ENCODE data around the gene AP1M2. TPM values are rescaled to one million over a fixed set of nuclear protein-coding genes. Genes with fewer than 3 reads are reported as not detected.
A peak's percentile ranks its signal among the peaks of the same experiment; 100 is the strongest.

Gene AP1M2
- total RNA-seq (2014; rRNA removed; shearing (Covaris generic)): 2.7 and 12.2 TPM in 2 replicates

DNA sequence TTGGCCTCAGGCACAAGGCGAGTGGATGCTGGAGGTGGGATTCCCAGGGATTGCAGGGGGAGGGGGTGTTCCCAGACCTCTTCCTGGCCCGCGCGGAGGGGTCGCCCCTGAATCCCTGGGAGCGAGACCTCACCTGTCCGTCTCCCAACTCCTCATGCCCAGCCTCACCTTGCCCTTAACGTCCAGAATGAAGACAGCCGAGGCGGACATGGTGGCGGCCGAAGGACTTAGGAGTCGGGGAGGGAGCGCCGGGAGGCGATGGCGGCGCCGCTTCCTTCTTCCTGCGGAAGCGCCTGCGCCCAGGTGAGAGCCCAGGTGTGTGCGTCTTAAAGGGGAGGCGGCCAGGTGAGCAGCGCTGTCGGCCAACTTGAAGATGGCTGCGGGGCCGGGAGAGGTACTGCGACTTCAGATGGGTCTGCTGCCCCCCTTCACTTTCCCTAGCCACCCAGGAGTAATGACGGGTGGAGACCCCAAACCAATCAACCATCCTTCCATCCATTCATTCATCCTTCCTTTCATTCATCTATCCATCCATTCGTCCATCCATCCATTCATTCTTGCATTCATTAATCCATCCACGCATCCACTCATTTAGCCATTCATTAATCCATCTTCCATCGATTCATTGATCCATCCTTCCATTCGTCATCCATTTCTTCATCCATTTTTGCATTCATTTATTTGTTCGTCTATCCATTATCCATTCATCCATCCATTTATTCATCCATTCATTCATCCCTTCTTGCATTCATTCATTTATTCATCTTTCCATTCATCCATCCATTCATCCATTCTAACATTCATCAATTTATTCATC lies at the start of gene AP1M2:
Gene AP1M2 (minus strand): TSS at position 291 of the 817 bp plus-strand sequence. CDS start 81 bp downstream, at position 210.
- no peak for DNase-seq (ENCODE audit: low read depth)

GRCh38 chr19:10636304-10636972 lies 49.3 kb upstream of the AP1M2 start:
- no peak for DNase-seq (ENCODE audit: low read depth)

DNA sequence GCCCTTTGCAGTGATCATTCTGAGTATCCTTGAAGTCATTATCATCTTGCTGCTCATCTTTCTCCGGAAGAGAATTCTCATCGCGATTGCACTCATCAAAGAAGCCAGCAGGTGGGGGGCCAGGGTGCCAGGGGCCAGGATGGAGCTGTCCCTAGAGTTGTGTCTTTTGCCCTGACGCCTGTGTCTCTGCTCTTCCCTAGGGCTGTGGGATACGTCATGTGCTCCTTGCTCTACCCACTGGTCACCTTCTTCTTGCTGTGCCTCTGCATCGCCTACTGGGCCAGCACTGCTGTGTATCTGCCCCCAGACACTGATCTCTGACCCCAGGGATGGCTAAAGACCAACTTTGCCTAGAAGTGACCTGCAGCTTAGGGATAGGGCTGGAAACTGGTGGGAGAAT lies 47.9 kb upstream of the AP1M2 start:
- DNase-seq (ENCODE audit: low read depth): no peak

GRCh38 chr19:10634430-10634829 lies 47.3 kb upstream of the AP1M2 start:
- DNase-seq (ENCODE audit: low read depth): no peak

DNA sequence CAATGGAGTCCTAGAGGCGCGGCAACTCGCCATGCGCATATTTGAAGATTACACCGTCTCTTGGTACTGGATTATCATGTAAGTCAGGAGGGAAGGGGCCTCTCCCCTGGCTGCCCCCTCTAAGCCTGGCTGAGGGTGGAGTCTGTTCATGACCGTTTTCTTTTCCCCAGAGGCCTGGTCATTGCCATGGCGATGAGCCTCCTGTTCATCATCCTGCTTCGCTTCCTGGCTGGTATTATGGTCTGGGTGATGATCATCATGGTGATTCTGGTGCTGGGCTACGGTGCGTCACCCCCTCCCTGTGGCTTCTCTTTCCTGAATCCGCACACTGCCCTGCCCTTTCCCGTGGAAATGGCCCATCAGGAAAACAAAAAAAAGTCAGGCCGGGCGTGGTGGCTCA lies 44.8 kb upstream of the AP1M2 start:
- no peak for DNase-seq (ENCODE audit: low read depth)

- DNase-seq (ENCODE audit: low read depth): no peak
These were observed 38.6 kb upstream of the AP1M2 start for GRCh38 chr19:10625762-10626138.

DNA sequence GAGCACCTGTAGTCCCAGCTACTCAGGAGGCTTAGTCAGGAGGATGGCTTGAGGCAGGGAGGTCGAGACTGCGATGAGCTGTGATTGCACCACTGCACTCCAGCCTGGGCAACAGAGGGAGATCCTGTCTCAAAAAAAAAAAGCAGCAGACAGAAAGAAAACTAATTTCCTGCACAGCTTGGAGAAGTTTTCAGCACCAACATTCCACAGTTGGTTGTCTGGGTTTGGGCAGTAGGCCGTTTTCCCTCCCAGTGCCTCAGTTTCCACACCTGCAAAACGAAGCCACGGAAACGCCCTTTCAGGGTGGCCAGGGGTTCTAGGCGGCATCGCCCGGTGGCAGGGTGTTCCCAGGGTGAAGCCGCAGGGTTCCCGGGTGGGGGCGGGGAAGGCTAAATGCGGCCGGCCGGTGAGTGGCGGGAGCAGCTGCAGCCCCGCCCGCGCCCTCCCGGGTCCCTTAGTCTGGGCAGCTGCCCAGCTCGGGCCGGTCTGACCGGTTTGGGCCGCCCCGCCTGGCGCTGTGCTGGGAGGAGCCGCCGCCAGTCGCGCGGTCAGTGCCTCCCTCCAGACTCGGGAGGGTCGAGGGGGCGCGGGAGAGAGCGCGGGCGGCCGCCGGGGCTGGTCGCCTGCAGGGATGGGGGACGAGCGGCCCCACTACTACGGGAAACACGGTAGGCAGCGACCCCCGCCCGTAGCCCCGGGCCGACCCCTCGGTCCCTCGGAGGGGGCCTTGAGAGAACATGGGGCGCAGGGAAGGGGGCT lies 38.1 kb upstream of the AP1M2 start, which contains the start of gene SLC44A2:
Gene SLC44A2 (plus strand): TSS at position 551 of the 759 bp plus-strand sequence. CDS start 81 bp downstream, at position 632.
- DNase-seq (ENCODE audit: low read depth): peak; percentile 55

DNA sequence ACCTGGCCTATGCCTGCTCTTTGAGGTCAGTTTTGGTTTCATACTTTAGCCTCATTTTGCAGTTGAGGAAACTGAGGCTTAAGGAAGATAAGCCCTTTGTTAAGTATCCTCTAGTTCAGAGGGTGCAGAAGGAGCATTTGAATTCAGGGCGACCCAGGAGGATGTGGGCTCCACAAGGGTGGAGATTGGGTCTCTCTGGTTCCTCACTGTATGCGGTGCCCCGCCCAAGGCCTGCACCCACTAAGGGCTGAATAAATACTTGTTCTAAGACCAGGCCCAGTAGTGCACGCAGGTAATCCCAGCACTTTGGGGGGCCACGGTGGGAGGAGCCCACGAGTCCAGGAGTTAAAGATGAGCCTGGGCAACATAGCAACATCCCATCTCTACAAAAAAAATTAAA lies 37.5 kb upstream of the AP1M2 start:
- DNase-seq (ENCODE audit: low read depth): no peak

DNA sequence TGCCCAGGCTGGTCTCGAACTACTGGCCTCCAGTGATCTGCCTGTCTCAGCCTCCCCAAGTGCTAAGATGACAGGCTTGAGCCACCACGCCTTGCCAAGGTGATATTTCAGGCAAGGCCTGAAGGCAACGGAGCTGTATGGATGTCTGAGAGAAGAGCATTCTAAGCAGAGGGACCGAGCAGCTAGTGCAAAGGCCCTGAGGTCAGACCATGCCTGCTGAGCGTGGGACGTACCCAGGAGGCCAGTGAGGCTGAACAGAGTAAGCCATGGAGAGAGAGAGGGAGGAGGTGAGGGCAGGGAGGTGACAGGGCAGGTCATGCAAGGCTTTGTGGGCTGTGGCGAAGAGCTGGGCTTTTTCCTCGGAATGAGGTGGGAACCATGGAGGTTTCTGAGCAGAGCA lies 34.9 kb upstream of the AP1M2 start:
- no peak for DNase-seq (ENCODE audit: low read depth)

GRCh38 chr19:10620786-10621185 lies 33.7 kb upstream of the AP1M2 start:
- DNase-seq (ENCODE audit: low read depth): no peak

- DNase-seq (ENCODE audit: low read depth): no peak
These were observed 31.7 kb upstream of the AP1M2 start for GRCh38 chr19:10618846-10619245.

DNA sequence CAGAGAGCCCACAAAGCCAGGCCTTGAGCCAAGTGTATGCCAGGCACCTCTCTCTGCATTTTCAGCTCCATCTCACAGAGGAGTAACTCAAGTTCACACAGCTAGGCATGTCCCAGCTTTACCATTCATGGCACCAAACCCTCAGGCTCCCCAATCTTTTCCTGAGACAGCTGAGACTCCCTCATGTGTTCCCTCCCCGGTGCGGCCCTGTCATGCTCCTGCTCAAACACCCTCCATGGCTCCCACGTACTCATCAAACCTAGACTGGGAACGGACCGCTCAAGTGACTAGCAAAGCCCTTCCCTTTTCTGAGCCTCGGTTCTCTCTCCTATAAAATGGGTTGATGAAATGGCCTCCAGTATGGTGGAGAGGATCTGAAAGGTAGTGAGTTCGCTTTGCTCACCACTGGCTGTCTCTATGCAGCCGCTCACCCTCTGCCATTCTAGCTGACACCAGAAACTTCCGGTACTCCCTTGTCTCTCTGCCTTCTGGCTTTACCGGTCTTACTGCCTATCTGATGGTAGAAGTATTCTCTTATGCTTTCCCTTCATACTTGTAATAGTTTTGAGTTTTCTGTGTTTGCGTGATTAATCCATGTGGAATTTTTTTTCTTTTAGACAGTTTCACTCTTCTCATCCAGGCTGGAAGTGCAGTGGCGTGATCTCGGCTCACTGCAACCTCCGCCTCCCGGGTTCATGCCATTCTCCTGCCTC lies 30.5 kb upstream of the AP1M2 start:
- no peak for DNase-seq (ENCODE audit: low read depth)

DNA sequence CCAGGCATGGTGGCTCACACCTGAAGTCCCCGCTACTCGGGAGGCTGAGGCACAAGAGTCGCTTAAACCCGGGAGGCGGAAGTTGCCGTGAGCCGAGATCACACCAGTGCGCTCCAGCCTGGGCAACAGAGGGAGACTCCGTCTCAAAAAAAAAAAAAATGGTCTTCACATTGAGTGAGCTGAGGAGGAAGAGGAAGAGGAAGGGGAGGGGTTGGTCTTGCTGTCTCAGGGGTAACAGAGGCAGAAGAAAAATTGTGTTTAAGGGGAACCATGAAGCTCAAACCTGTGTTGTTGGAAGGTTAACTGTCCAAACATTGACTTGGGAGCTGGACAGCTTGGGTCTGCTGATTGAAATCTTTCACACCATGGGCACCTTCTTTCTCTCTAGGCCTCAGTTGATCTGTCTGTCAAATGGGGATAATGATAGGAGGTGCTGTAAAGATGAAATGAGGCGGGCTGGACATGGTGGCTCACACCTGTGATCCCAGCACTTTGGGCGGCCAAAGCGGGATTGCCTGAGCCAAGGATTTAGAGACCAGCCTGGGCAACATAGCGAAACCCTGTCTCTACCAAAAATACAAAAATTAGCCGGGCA lies 28.4 kb upstream of the AP1M2 start:
- DNase-seq (ENCODE audit: low read depth): no peak

DNA sequence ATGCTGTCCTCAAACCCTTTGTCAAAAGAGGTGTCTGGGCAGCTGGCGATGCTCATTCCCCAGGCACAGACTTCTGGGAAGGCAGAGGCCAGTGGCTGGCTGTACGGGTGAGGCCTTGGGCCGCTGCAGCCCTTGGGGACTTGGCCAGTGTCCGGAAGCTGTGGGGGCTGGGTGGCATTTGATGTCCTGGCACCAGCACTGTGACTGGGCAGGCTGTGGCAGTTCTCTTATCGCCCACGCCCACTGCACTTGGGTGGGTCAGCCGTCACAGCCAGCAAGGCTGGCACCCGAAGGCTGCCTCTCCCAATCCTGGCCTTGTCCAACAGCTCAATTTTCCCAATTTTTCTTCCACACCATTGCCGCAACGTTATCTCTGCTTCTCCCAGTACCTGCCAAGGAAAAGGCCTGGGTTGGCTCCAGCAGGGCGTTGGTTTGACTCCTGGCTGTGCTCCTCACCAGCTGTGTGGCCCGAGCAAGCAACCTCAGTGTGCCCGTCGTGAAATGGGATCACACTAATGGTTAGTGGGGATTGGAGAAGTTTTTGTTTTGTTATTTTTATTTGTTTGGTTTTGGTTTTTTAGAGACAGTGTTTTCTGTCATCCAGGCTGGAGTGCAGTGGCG lies 25.5 kb upstream of the AP1M2 start:
- DNase-seq (ENCODE audit: low read depth): no peak

DNA sequence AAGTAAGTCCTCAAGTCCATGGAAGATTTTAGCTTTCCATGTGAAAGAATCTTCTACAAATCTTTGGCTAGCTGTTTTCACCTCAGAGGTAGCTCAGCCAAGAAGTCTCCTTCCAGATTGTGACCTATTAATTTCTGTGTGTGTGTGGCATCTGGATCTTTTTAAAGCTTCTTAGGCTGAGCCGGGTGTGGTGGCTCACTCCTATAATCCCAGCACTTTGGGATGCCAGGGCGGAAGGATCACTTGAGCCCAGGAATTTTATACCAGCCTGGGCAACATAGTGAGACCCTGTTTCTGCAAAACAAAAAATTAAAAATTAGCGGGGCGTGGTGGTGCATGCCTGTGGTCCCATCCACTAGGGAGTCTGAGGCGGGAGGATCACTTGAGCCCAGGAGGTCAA lies 24.8 kb upstream of the AP1M2 start:
- no peak for DNase-seq (ENCODE audit: low read depth)

DNA sequence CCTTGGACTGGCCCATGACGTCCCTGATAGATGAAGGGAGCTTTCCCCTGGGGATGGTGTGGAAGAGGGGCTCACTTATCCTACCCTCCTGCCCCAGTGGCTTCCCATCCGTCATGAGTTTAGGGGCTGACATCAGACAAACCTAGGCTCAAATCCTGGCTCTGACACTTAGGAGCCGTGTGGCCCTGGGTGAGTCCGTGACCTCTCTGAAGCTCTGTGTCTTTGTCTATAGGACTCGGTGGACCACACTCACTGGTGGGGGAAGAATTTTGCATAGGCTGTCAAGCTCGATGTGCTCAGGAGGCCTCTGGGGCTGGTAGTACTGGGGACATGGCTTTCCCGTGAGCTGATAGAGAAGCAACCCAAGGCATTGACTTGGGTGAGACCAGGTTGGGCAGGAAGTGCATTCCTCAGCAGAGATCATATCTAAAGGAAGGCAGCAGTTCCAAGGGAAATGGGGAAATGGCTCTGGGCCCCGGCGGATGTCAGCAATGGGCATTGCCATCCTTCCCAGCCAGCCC lies 17.4 kb upstream of the AP1M2 start:
- DNase-seq (ENCODE audit: low read depth): no peak

DNA sequence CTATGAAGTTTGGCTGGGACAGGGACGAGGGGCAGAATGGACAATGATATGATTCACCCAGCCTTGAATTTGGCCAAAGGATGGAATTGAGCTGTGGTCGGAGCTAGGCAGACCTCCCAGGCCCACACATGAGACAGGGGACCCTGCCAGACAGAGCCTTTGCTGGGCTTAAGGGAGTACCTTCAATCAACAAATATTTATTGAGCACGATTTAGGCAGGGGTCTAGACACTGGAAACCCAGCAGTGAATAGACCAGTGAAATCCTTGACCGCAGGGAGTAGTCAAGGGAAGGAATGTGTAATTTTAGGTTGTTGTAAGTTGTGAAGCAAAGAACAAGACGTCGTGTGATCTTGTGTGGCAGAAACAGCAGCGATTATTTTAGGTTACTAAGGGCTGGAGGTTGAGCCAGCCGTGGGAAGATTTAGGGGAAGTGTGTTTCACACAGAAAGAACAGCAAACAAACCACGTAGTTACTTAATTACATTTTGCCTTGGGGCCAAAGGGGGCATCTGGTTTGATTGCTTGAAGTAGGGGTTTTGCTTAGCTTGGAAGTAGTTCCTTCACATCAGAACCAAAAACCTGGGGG lies 16.9 kb upstream of the AP1M2 start:
- no peak for DNase-seq (ENCODE audit: low read depth)

DNA sequence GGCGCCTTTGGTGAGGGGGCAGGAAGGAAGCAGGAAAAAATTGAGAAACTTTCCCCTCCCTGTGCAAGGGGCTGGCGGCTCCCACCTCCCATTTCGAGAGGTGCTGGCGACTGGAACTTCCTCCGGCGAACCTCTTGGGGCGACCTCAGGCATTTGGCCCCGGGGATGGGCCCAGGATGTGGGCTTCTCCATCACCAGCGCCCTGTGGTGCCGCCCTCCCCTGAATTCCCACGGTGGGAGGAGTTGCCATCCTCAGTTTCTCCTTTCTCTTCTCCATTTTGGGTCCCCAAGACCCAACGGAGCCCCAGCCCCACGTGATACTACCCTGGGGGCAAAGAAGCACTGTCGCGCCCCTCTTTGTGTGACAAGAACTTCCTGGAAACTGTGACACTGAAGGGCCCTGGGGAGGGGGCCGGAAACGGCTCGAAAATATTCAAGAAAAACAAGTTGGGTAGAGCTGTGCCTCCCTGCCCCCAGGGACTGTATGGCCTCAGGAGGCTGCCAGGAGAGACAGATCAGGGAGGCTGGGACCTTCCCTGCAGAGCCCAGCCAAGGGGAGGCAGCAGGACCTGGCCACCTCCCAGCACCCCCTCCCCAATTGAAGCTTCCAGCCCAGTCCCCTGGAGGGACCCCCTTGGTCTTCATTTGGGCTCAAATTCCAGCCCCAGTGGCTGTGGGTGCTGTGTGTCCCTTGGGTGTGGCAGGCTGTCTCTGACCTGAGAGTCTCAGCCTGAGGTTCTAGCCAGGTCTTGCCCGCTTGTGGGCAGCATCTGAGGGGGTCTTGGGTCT lies 16.2 kb upstream of the AP1M2 start:
- no peak for DNase-seq (ENCODE audit: low read depth)

DNA sequence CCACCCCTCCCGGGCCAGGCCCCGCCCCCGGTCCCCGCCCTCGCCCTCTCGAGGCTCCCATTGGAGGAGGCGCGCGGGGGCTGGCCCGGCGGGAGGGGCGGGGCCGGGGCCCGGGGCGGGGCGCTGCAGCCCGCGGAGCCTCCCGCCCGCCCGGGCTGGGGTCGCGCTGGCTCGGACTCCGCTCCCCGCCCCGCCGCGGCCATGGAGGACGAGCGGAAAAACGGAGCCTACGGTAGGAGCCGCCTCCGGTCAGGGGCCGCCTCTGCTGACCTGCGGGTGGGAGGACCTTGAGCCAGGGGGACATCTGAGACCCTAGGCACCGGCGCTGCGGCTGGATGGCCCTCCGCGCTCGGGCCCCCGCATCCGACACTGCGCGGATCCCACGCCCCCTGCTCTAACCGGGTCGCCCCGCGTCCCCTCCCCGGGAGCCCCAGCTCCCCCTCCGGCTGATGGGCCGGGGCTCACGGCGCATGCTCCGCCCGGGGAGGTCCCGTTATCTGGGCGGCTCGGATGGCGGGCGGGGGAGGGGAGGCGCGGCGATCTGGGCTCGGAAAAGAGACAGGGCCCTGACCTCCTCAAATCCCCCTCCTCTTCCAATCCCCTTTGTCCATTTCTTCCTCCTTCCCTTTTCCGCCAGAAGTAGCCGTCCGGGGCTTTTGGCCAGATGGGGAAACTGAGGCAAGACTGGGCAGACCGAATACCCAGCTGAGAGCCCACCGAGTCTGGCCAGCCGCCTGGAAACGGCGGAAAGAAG lies 15.4 kb upstream of the AP1M2 start:
- DNase-seq (ENCODE audit: low read depth): peak; percentile 80

Measured in Daoy (cell line).